Measurements from ENCODE around the gene FKBP8.

The FKBP8 gene

DNA sequence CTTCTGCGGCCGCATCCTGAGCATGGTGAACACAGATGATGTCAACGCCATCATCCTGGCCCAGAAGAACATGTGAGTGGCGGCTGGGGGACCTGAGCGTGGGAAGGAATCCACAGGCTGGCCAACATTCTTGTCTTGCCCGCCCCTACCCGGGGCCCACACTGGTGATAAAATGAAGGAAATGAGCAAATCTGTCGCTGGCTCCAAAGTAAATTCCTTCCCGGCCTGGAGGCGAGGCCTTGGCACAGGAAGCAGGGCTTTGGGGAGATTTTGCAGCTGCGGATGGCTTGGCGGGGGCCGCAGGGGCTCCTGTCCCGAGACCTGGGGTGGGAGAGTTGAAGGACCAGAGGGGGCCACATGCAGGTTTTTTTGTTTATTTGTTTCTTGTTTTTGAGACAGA lies 18.7 kb upstream of the FKBP8 start:
- no peak for ATAC-seq
- TF ChIP-seq CREB5 (CRISPR knock-in tag; IDR thresholded peaks at IDR 0.05; ENCODE audit: low read depth) (no peak), ARNTL (CRISPR knock-in tag; IDR thresholded peaks at IDR 0.05; ENCODE audit: borderline replicate concordance, low read depth) (no peak), ZC3H10 (CRISPR knock-in tag; IDR thresholded peaks at IDR 0.05) (no peak), ZNF8 (CRISPR knock-in tag; IDR thresholded peaks at IDR 0.05) (no peak), PPARA (CRISPR knock-in tag; IDR thresholded peaks at IDR 0.05; ENCODE audit: borderline replicate concordance) (no peak), ZNF565 (CRISPR knock-in tag; conservative IDR thresholded peaks at IDR 0.05; ENCODE audit: low read depth) (no peak)

DNA sequence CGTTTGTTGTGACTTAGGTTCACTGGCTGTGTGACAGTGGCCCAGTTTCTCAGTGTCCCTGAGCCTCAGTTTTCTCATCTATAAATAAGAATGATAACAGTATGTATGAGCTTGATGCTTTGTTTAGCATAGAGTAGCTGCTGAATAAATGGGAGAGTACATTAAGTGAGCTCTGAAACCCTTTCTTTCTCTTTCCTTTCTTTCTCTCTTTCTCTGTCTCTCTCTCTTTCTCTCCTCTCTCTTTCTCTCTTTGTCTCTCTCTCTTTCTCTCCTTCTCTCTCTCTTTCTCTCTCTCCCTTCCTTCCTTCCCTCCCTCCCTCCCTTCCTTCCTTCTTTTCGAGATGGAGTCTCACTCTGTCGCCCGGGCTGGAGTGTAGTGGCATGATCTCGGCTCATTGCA lies 16.3 kb upstream of the FKBP8 start:
- TF ChIP-seq BACH2 (CRISPR knock-in tag; IDR thresholded peaks at IDR 0.05; ENCODE audit: borderline replicate concordance): no peak
- no peak for TF ChIP-seq ZC3H10 (CRISPR knock-in tag; IDR thresholded peaks at IDR 0.05)
- ATAC-seq: no peak

- ATAC-seq: no peak
These were observed 15.2 kb upstream of the FKBP8 start for GRCh38 chr19:18558604-18559003.

More at GRCh38 chr19:18558604-18559003, 15.2 kb upstream of the FKBP8 start:
- TF ChIP-seq ZFP30 (CRISPR knock-in tag; IDR thresholded peaks at IDR 0.05) (no peak), SNAI2 (CRISPR knock-in tag; IDR thresholded peaks at IDR 0.05) (no peak), ARNTL (CRISPR knock-in tag; IDR thresholded peaks at IDR 0.05; ENCODE audit: borderline replicate concordance, low read depth) (no peak), ESRRG (CRISPR knock-in tag; IDR thresholded peaks at IDR 0.05) (no peak), ZNF70 (CRISPR knock-in tag; IDR thresholded peaks at IDR 0.05) (no peak), GLIS3 (CRISPR knock-in tag; IDR thresholded peaks at IDR 0.05) (no peak), TOX (CRISPR knock-in tag; IDR thresholded peaks at IDR 0.05; ENCODE audit: borderline replicate concordance) (no peak), RARB (CRISPR knock-in tag; IDR thresholded peaks at IDR 0.05) (no peak), PPARA (CRISPR knock-in tag; IDR thresholded peaks at IDR 0.05; ENCODE audit: borderline replicate concordance) (no peak), BACH2 (CRISPR knock-in tag; IDR thresholded peaks at IDR 0.05; ENCODE audit: borderline replicate concordance) (no peak), CREB5 (CRISPR knock-in tag; IDR thresholded peaks at IDR 0.05; ENCODE audit: low read depth) (no peak), TSHZ2 (CRISPR knock-in tag; IDR thresholded peaks at IDR 0.05) (no peak), OSR1 (CRISPR knock-in tag; IDR thresholded peaks at IDR 0.05) (no peak), CSDC2 (CRISPR knock-in tag; IDR thresholded peaks at IDR 0.05) (no peak)
- TF ChIP-seq, protein P1, sequence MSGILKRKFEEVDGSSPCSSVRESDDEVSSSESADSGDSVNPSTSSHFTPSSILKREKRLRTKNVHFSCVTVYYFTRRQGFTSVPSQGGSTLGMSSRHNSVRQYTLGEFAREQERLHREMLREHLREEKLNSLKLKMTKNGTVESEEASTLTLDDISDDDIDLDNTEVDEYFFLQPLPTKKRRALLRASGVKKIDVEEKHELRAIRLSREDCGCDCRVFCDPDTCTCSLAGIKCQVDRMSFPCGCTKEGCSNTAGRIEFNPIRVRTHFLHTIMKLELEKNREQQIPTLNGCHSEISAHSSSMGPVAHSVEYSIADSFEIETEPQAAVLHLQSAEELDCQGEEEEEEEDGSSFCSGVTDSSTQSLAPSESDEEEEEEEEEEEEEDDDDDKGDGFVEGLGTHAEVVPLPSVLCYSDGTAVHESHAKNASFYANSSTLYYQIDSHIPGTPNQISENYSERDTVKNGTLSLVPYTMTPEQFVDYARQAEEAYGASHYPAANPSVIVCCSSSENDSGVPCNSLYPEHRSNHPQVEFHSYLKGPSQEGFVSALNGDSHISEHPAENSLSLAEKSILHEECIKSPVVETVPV (CRISPR knock-in tag; IDR thresholded peaks at IDR 0.05): no peak
- TF ChIP-seq, protein P2, sequence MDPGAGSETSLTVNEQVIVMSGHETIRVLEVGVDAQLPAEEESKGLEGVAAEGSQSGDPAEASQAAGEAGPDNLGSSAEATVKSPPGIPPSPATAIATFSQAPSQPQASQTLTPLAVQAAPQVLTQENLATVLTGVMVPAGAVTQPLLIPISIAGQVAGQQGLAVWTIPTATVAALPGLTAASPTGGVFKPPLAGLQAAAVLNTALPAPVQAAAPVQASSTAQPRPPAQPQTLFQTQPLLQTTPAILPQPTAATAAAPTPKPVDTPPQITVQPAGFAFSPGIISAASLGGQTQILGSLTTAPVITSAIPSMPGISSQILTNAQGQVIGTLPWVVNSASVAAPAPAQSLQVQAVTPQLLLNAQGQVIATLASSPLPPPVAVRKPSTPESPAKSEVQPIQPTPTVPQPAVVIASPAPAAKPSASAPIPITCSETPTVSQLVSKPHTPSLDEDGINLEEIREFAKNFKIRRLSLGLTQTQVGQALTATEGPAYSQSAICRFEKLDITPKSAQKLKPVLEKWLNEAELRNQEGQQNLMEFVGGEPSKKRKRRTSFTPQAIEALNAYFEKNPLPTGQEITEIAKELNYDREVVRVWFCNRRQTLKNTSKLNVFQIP (CRISPR knock-in tag; IDR thresholded peaks at IDR 0.05; ENCODE audit: borderline replicate concordance, low read depth): no peak
